ENCODE data around the gene TMEM129.

DNA sequence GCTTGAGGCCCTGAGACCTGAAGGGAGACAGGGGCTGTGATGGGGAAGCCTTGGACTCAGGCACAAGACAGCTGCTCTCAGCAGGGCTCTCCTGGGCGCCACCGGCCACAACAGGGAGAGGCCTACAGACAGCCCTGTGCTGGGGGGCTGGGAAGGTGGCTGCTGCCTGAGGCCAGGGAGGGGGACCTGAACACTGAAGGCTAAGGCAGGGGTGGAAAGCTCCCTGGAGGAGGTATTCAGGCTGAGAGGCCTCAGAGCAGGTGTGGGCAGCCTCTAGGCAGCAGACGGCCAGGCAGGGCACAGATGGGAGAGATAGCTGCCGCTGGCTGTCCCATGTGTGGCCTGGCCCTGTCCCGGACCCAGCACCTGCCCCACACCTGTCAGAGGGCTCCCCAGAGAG, 33.2 kb upstream of the TMEM129 start:
- TF ChIP-seq CTCF (conservative IDR thresholded peaks at IDR 0.05; ENCODE audit: low read depth in 2 of 2) (no peak), POLR2AphosphoS5 (IDR thresholded peaks at IDR 0.05; ENCODE audit: low read depth) (no peak)

All from GM23338 (cell line).